Measurements from ENCODE around the gene STAT4.

GRCh38 chr2:191117341-191117740 is 33.5 kb downstream of the STAT4 start:
- TF ChIP-seq, protein P1, sequence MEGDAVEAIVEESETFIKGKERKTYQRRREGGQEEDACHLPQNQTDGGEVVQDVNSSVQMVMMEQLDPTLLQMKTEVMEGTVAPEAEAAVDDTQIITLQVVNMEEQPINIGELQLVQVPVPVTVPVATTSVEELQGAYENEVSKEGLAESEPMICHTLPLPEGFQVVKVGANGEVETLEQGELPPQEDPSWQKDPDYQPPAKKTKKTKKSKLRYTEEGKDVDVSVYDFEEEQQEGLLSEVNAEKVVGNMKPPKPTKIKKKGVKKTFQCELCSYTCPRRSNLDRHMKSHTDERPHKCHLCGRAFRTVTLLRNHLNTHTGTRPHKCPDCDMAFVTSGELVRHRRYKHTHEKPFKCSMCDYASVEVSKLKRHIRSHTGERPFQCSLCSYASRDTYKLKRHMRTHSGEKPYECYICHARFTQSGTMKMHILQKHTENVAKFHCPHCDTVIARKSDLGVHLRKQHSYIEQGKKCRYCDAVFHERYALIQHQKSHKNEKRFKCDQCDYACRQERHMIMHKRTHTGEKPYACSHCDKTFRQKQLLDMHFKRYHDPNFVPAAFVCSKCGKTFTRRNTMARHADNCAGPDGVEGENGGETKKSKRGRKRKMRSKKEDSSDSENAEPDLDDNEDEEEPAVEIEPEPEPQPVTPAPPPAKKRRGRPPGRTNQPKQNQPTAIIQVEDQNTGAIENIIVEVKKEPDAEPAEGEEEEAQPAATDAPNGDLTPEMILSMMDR (IDR thresholded peaks at IDR 0.05; ENCODE audit: low read depth, low read length, poor library complexity, severe bottlenecking): no peak
- no peak for TF ChIP-seq EZH2phosphoT487 (IDR thresholded peaks at IDR 0.05; ENCODE audit: borderline replicate concordance, low read length)
